Activated CD4-positive, alpha-beta memory T cell treated with anti-CD3 and anti-CD28 coated beads, Interleukin-2, amount 10 ng/mL, durations not matched to agents 7 days and 5 days (primary cell): ENCODE measurements around the gene DAB1. TPM values are rescaled to one million over a fixed set of nuclear protein-coding genes. Genes with fewer than 3 reads are reported as not detected.

Source experiments
- CTCF ChIA-PET: fragments of 350-600 bp; sonication (Branson Sonifier 250); formaldehyde crosslinking; loops from one replicate; lab custom pipeline; 2021; ENCODE audit warnings: antibody characterized with exemption, inconsistent platforms; lab: Charles Lee
- POLR2A ChIA-PET: fragments of 350-600 bp; sonication (Branson Sonifier 250); formaldehyde crosslinking; loops from one replicate; lab custom pipeline; 2021; ENCODE audit warnings: antibody characterized with exemption; lab: Charles Lee
- DNase-seq: peaks from one replicate; pipeline ENCODE4 v3.0.0-alpha.2; 2020
- H3K27ac Mint-ChIP-seq: one replicate; pipeline ENCODE4 v1.8.0; 2021; ENCODE audit warnings: mild to moderate bottlenecking, mixed read lengths
- H3K27me3 Mint-ChIP-seq: one replicate; pipeline ENCODE4 v1.8.0; 2021; ENCODE audit warnings: mixed read lengths
- H3K36me3 Mint-ChIP-seq: one replicate; pipeline ENCODE4 v1.8.0; 2021; ENCODE audit warnings: low read depth, mixed read lengths
- H3K4me1 Mint-ChIP-seq: one replicate; pipeline ENCODE4 v1.8.0; 2021; ENCODE audit warnings: mixed read lengths
- H3K4me3 Mint-ChIP-seq: one replicate; pipeline ENCODE4 v1.8.0; 2021; ENCODE audit warnings: mild to moderate bottlenecking, mixed read lengths
- H3K9me3 Mint-ChIP-seq: one replicate; pipeline ENCODE4 v1.8.0; 2021; ENCODE audit warnings: mixed read lengths
- total RNA-seq, 2 experiments: library from RNA; stranded (reverse); gene quantifications; one replicate each; pipeline ENCODE4 v1.2.3, GENCODE V29; 2021

Gene DAB1
- total RNA-seq, 2 experiments from 2014 or later: 3.9 to 4.0 TPM

- POLR2A ChIA-PET: no interaction called here
- no peak for DNase-seq
- Mint-ChIP-seq H3K4me3 (no peak overlapping the region), H3K27me3 (no peaks in the 10 kb centered on the region), H3K27ac (no peak overlapping the region), H3K36me3 (no peaks in the 10 kb centered on the region), H3K4me1 (peaks cover 8% of the 10 kb centered on the region), H3K9me3 (peaks cover 2% of the 10 kb centered on the region)
- CTCF ChIA-PET: no interaction called here
These were observed 107.6 kb downstream of the DAB1 start for GRCh38 chr1:57316291-57316690.

- DNase-seq: no peak
- CTCF ChIA-PET: no interaction called here
- Mint-ChIP-seq H3K36me3 (no peaks in the 10 kb centered on the region), H3K9me3 (peaks cover 2% of the 10 kb centered on the region), H3K4me1 (peaks cover 19% of the 10 kb centered on the region), H3K27me3 (no peaks in the 10 kb centered on the region), H3K27ac (no peak overlapping the region), H3K4me3 (no peak overlapping the region)
- POLR2A ChIA-PET: no interaction called here
These were observed 111.0 kb downstream of the DAB1 start for GRCh38 chr1:57312869-57313268.

- DNase-seq: no peak
- Mint-ChIP-seq H3K27me3 (no peaks in the 10 kb centered on the region), H3K27ac (no peak overlapping the region), H3K36me3 (peaks cover 7% of the 10 kb centered on the region), H3K4me3 (no peak overlapping the region), H3K9me3 (peaks cover 7% of the 10 kb centered on the region), H3K4me1 (peaks cover 32% of the 10 kb centered on the region)
- POLR2A ChIA-PET: no interaction called here
- CTCF ChIA-PET: no interaction called here
These were observed 112.4 kb downstream of the DAB1 start for GRCh38 chr1:57311411-57311810.

- no peak for DNase-seq
- peaks cover 7% of the 10 kb centered on the region for H3K9me3 Mint-ChIP-seq
These were observed 112.9 kb downstream of the DAB1 start for GRCh38 chr1:57311006-57311405.

GRCh38 chr1:57309630-57310029, 114.2 kb downstream of the DAB1 start:
- peaks cover 8% of the 10 kb centered on the region for H3K9me3 Mint-ChIP-seq
- DNase-seq: no peak
- H3K4me3 Mint-ChIP-seq: no peak overlapping the region
- no peak overlapping the region for H3K27ac Mint-ChIP-seq
- H3K4me1 Mint-ChIP-seq: peaks cover 37% of the 10 kb centered on the region
- ChIA-PET POLR2A (no interaction called here), CTCF (interaction anchor here (1.2 kb wide), 1 partner anchor 10 kb away, joined by 3 read pairs; no protein-coding TSS in a partner anchor)
- H3K36me3 Mint-ChIP-seq: peaks cover 7% of the 10 kb centered on the region
- no peaks in the 10 kb centered on the region for H3K27me3 Mint-ChIP-seq

More at GRCh38 chr1:57311006-57311405, 112.9 kb downstream of the DAB1 start:
- peaks cover 7% of the 10 kb centered on the region for H3K36me3 Mint-ChIP-seq
- H3K4me3 Mint-ChIP-seq: no peak overlapping the region
- no peaks in the 10 kb centered on the region for H3K27me3 Mint-ChIP-seq
- POLR2A ChIA-PET: no interaction called here
- H3K27ac Mint-ChIP-seq: no peak overlapping the region
- peaks cover 34% of the 10 kb centered on the region for H3K4me1 Mint-ChIP-seq
- CTCF ChIA-PET: no interaction called here

GRCh38 chr1:57307392-57308170, 116.3 kb downstream of the DAB1 start:
- Mint-ChIP-seq H3K4me1 (peaks cover 37% of the 10 kb centered on the region), H3K27me3 (no peaks in the 10 kb centered on the region), H3K9me3 (peaks cover 8% of the 10 kb centered on the region), H3K4me3 (peak overlapping the region; percentile 69), H3K36me3 (peaks cover 7% of the 10 kb centered on the region), H3K27ac (peak overlapping the region; percentile 77)
- POLR2A ChIA-PET: interaction anchor here (0.9 kb wide), 1 partner anchor 11 kb away, joined by 3 read pairs; no protein-coding TSS in a partner anchor
- CTCF ChIA-PET: no interaction called here
- peak; percentile 87 for DNase-seq

GRCh38 chr1:57304591-57304990, 119.3 kb downstream of the DAB1 start:
- peaks cover 29% of the 10 kb centered on the region for H3K4me1 Mint-ChIP-seq
- H3K27me3 Mint-ChIP-seq: no peaks in the 10 kb centered on the region
- no peak overlapping the region for H3K27ac Mint-ChIP-seq
- peaks cover 8% of the 10 kb centered on the region for H3K9me3 Mint-ChIP-seq
- POLR2A ChIA-PET: no interaction called here
- no peak for DNase-seq
- peaks cover 7% of the 10 kb centered on the region for H3K36me3 Mint-ChIP-seq
- CTCF ChIA-PET: no interaction called here
- no peak overlapping the region for H3K4me3 Mint-ChIP-seq

- CTCF ChIA-PET: no interaction called here
- no peak overlapping the region for H3K27ac Mint-ChIP-seq
- H3K27me3 Mint-ChIP-seq: no peaks in the 10 kb centered on the region
- peaks cover 19% of the 10 kb centered on the region for H3K4me1 Mint-ChIP-seq
- H3K9me3 Mint-ChIP-seq: peaks cover 8% of the 10 kb centered on the region
- no peak overlapping the region for H3K4me3 Mint-ChIP-seq
- H3K36me3 Mint-ChIP-seq: peaks cover 7% of the 10 kb centered on the region
- POLR2A ChIA-PET: no interaction called here
- no peak for DNase-seq
These were observed 120.9 kb downstream of the DAB1 start for GRCh38 chr1:57302812-57303596.

- Mint-ChIP-seq H3K4me3 (no peak overlapping the region), H3K9me3 (peaks cover 2% of the 10 kb centered on the region), H3K27ac (no peak overlapping the region), H3K27me3 (no peaks in the 10 kb centered on the region), H3K36me3 (no peaks in the 10 kb centered on the region), H3K4me1 (peaks cover 3% of the 10 kb centered on the region)
- ChIA-PET CTCF (interaction anchor here (1.3 kb wide), 1 partner anchor 9 kb away, joined by 3 read pairs; no protein-coding TSS in a partner anchor), POLR2A (no interaction called here)
- DNase-seq: no peak
These were observed 123.7 kb downstream of the DAB1 start for GRCh38 chr1:57300186-57300585.

- H3K27me3 Mint-ChIP-seq: no peaks in the 10 kb centered on the region
These were observed 127.1 kb downstream of the DAB1 start for GRCh38 chr1:57296726-57297250.

GRCh38 chr1:57295326-57295725, 128.5 kb downstream of the DAB1 start:
- ChIA-PET POLR2A (no interaction called here), CTCF (no interaction called here)
- Mint-ChIP-seq H3K4me1 (no peaks in the 10 kb centered on the region), H3K9me3 (no peaks in the 10 kb centered on the region), H3K4me3 (no peak overlapping the region), H3K27me3 (no peaks in the 10 kb centered on the region), H3K27ac (no peak overlapping the region), H3K36me3 (no peaks in the 10 kb centered on the region)
- no peak for DNase-seq

More at GRCh38 chr1:57296726-57297250, 127.1 kb downstream of the DAB1 start:
- H3K36me3 Mint-ChIP-seq: no peaks in the 10 kb centered on the region
- H3K27ac Mint-ChIP-seq: no peak overlapping the region
- no peak for DNase-seq
- CTCF ChIA-PET: no interaction called here
- no peaks in the 10 kb centered on the region for H3K9me3 Mint-ChIP-seq
- H3K4me1 Mint-ChIP-seq: no peaks in the 10 kb centered on the region
- POLR2A ChIA-PET: interaction anchor here (0.7 kb wide), 1 partner anchor 10 kb away, joined by 3 read pairs; no protein-coding TSS in a partner anchor
- H3K4me3 Mint-ChIP-seq: no peak overlapping the region

- Mint-ChIP-seq H3K27ac (no peak overlapping the region), H3K27me3 (no peaks in the 10 kb centered on the region), H3K9me3 (no peaks in the 10 kb centered on the region), H3K4me3 (no peak overlapping the region), H3K4me1 (no peaks in the 10 kb centered on the region), H3K36me3 (no peaks in the 10 kb centered on the region)
- ChIA-PET CTCF (no interaction called here), POLR2A (no interaction called here)
- no peak for DNase-seq
These were observed 129.7 kb downstream of the DAB1 start for GRCh38 chr1:57294177-57294576.

- no peaks in the 10 kb centered on the region for H3K4me1 Mint-ChIP-seq
- DNase-seq: no peak
- H3K4me3 Mint-ChIP-seq: no peak overlapping the region
- no peak overlapping the region for H3K27ac Mint-ChIP-seq
- ChIA-PET POLR2A (no interaction called here), CTCF (no interaction called here)
- no peaks in the 10 kb centered on the region for H3K9me3 Mint-ChIP-seq
- peaks cover 1% of the 10 kb centered on the region for H3K27me3 Mint-ChIP-seq
- no peaks in the 10 kb centered on the region for H3K36me3 Mint-ChIP-seq
These were observed 130.6 kb downstream of the DAB1 start for GRCh38 chr1:57293214-57293613.
